Stimulated activated CD8-positive, alpha-beta memory T cell treated with anti-CD3 and anti-CD28 coated beads, Interleukin-7, amount 100 ng/mL, for 1 hour (primary cell): Measurements from ENCODE around the gene LRRC52.

Source experiments
- DNase-seq, 2 donors: peaks; one replicate each; pipeline ENCODE4 v3.0.0-alpha.2; 2020; ENCODE audit warnings: low read depth in 2 of 2

LRRC52 gene

GRCh38 chr1:165537356-165538109 lies 6.3 kb upstream of the LRRC52 start:
- DNase-seq, result no peak

GRCh38 chr1:165539306-165539705 lies 4.5 kb upstream of the LRRC52 start:
- DNase-seq, result no peak

- DNase-seq, result no peak
These were observed 3.9 kb upstream of the LRRC52 start for GRCh38 chr1:165539908-165540307.

GRCh38 chr1:165542015-165542631 lies 1.7 kb upstream of the LRRC52 start:
- no peak for DNase-seq

- DNase-seq, result no peak
These were observed 1.2 kb upstream of the LRRC52 start for GRCh38 chr1:165542647-165543046.

- DNase-seq, result no peak
These were observed 1.2 kb downstream of the LRRC52 start for GRCh38 chr1:165544996-165545395.

GRCh38 chr1:165545974-165546373 lies 2.2 kb downstream of the LRRC52 start:
- DNase-seq, result no peak

GRCh38 chr1:165549973-165550372 lies 6.2 kb downstream of the LRRC52 start:
- DNase-seq, result no peak

- DNase-seq, result no peak
These were observed 7.7 kb downstream of the LRRC52 start for GRCh38 chr1:165551469-165551868.

GRCh38 chr1:165560883-165561656 lies 17.3 kb downstream of the LRRC52 start:
- DNase-seq, result no peak

- no peak for DNase-seq
These were observed 18.8 kb downstream of the LRRC52 start for GRCh38 chr1:165562571-165562970.

GRCh38 chr1:165563551-165563950 lies 19.8 kb downstream of the LRRC52 start:
- DNase-seq, result no peak

GRCh38 chr1:165564561-165564960 lies 20.8 kb downstream of the LRRC52 start:
- no peak for DNase-seq

GRCh38 chr1:165565751-165566490 lies 22.1 kb downstream of the LRRC52 start:
- no peak for DNase-seq

- DNase-seq, result no peak
These were observed 26.3 kb downstream of the LRRC52 start for GRCh38 chr1:165570078-165570477.

GRCh38 chr1:165573787-165574186 lies 30.0 kb downstream of the LRRC52 start:
- no peak for DNase-seq

GRCh38 chr1:165574295-165574694 lies 30.5 kb downstream of the LRRC52 start:
- DNase-seq, result no peak

- no peak for DNase-seq
These were observed 31.8 kb downstream of the LRRC52 start for GRCh38 chr1:165575468-165576099.

- DNase-seq, result no peak
These were observed 32.7 kb downstream of the LRRC52 start for GRCh38 chr1:165576536-165576935.

GRCh38 chr1:165577707-165578106 lies 33.9 kb downstream of the LRRC52 start:
- no peak for DNase-seq
